PC-3 (cell line): ENCODE measurements around the gene ACTL7A. TPM values are rescaled to one million over a fixed set of nuclear protein-coding genes. Genes with fewer than 3 reads are reported as not detected.

Experiments used
- ATAC-seq: fragments of 200-7000 bp; cut with Tn5 transposase; 2 replicates; pipeline ENCODE4 v1.9.1; 2020; ENCODE audit warnings: mild to moderate bottlenecking, moderate library complexity
- BruUV-seq: library from RNA; stranded (reverse); fragments of 400-500 nt; replicated peaks from 2 replicates; lab custom pipeline; 2021; lab: Mats Ljungman, UMichigan
- CTCF ChIA-PET: fragments of 300-600 bp; sonication (Branson Sonifier 250); formaldehyde crosslinking; loops from one replicate; lab custom pipeline; 2022; ENCODE audit warnings: antibody characterized with exemption; lab: Charles Lee
- POLR2A ChIA-PET: fragments of 300-600 bp; sonication (Branson Sonifier 250); formaldehyde crosslinking; loops from one replicate; lab custom pipeline; 2022; ENCODE audit warnings: antibody characterized with exemption; ENCODE audit not compliant: unreplicated experiment; lab: Charles Lee
- DNase-seq: peaks from one replicate; pipeline ENCODE4 v3.0.0-alpha.2; 2015
- H2AFZ ChIP-seq: fragments of 300-600 bp; sonication (generic); 2 replicates; pipeline ENCODE4 v1.6.0; 2016; ENCODE audit warnings: antibody characterized with exemption, low read length
- H3F3A ChIP-seq: fragments of 300-600 bp; sonication (generic); one replicate; pipeline ENCODE4 v1.6.0; 2017; ENCODE audit warnings: antibody characterized with exemption, low read length, control low read depth, mild to moderate bottlenecking; ENCODE audit not compliant: unreplicated experiment
- H3K27ac ChIP-seq: fragments of 300-600 bp; sonication (generic); 2 replicates; pipeline ENCODE4 v1.5.1; 2016; ENCODE audit warnings: mild to moderate bottlenecking, low read length
- H3K27me3 ChIP-seq: fragments of 300-600 bp; sonication (generic); 2 replicates; pipeline ENCODE4 v1.6.1; 2016; ENCODE audit warnings: low read length, mixed read lengths
- H3K36me3 ChIP-seq: fragments of 300-600 bp; sonication (generic); 2 replicates; pipeline ENCODE4 v1.6.1; 2016; ENCODE audit warnings: low read depth, mixed run types, low read length, mixed read lengths
- H3K4me1 ChIP-seq: fragments of 300-600 bp; sonication (generic); 2 replicates; pipeline ENCODE4 v1.5.1; 2016; ENCODE audit warnings: low read length; ENCODE audit not compliant: insufficient read depth
- H3K4me2 ChIP-seq: fragments of 300-600 bp; sonication (generic); 2 replicates; pipeline ENCODE4 v1.6.0; 2016; ENCODE audit warnings: low read length
- H3K4me3 ChIP-seq: fragments of 300-600 bp; sonication (generic); 2 replicates; pipeline ENCODE4 v1.5.1; 2016; ENCODE audit warnings: mild to moderate bottlenecking, low read length, mixed read lengths
- H3K79me2 ChIP-seq: fragments of 300-600 bp; sonication (generic); 2 replicates; pipeline ENCODE4 v1.6.1; 2017; ENCODE audit warnings: low read length, mixed read lengths
- H3K9ac ChIP-seq: fragments of 300-600 bp; sonication (generic); 2 replicates; pipeline ENCODE4 v1.6.0; 2016; ENCODE audit warnings: mild to moderate bottlenecking, low read length
- H3K9me2 ChIP-seq: fragments of 300-600 bp; sonication (generic); replicated peaks from 2 replicates; pipeline ENCODE4 v1.6.1; 2016; ENCODE audit warnings: mixed run types, low read length, mixed read lengths
- H3K9me3 ChIP-seq: fragments of 300-600 bp; sonication (generic); 2 replicates; pipeline ENCODE4 v1.6.1; 2016; ENCODE audit warnings: low read length, mixed read lengths
- H4K20me1 ChIP-seq: fragments of 300-600 bp; sonication (generic); 2 replicates; pipeline ENCODE4 v1.6.1; 2016; ENCODE audit warnings: low read length, mixed read lengths
- EZH2 ChIP-seq: fragments of 300-600 bp; sonication (generic); IDR thresholded peaks from one replicate; pipeline ENCODE4 v1.6.1; 2017; ENCODE audit warnings: antibody characterized with exemption, mild to moderate bottlenecking, low read length; ENCODE audit not compliant: unreplicated experiment
- EZH2phosphoT487 ChIP-seq: fragments of 300-600 bp; sonication (generic); IDR thresholded peaks from 2 replicates; pipeline ENCODE4 v1.6.1; 2018; ENCODE audit warnings: mild to moderate bottlenecking, antibody characterized with exemption, low read length, borderline replicate concordance
- intact Hi-C: fragments of 100-400 bp; cut with micrococcal nuclease; formaldehyde crosslinking; loops from 2 replicates; pipeline ENCODE4 v1.9.0; 2023
- total RNA-seq: library from RNA; depleted of rRNA; stranded (reverse); fragments of >200 nt; gene quantifications from 2 replicates; pipeline ENCODE4 v1.2.3, GENCODE V29; 2014
- TF ChIP-seq, protein P1 (sequence below): fragments of 300-600 bp; sonication (generic); conservative IDR thresholded peaks from 2 replicates; pipeline ENCODE4 v1.5.1; 2017; ENCODE audit warnings: antibody characterized with exemption, low read depth, mild to moderate bottlenecking, low read length

Gene ACTL7A
- total RNA-seq, 1 experiment from 2014 or later = not detected

DNA sequence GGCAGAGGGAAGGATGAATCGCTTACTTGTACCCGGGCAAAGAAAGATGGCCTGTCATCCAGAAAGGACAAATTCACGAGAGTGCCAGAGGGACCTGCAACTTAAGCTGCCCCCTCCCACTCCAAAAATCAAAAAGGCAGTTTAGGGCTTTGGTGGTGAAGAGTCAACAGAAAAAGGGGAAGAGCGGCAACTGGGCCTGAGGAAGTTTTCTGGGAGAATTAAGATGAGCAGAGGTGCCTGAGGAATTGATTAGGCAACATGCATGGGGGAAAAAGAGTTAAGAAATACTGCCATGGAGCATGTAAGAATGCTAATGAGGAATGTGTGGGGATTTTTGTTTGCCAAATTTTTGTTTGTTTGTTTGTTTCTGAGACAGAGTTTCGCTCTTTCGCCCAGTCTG, 4.5 kb upstream of the ACTL7A start:
- H3F3A ChIP-seq = no peaks in the 10 kb centered on the region
- H3K4me3 ChIP-seq = no peak overlapping the region
- H3K79me2 ChIP-seq = no peaks in the 10 kb centered on the region
- H3K4me2 ChIP-seq = no peak overlapping the region
- no peak overlapping the region for H3K27ac ChIP-seq
- ATAC-seq = no peak
- no peak for DNase-seq
- POLR2A ChIA-PET = no interaction called here
- BruUV-seq = no TSS peak
- no peak overlapping the region for H3K9ac ChIP-seq
- intact Hi-C loops = no loop called here
- no peaks in the 10 kb centered on the region for H3K9me2 ChIP-seq
- no peaks in the 10 kb centered on the region for H3K9me3 ChIP-seq
- no peak for TF ChIP-seq EZH2phosphoT487
- TF ChIP-seq, protein P1, sequence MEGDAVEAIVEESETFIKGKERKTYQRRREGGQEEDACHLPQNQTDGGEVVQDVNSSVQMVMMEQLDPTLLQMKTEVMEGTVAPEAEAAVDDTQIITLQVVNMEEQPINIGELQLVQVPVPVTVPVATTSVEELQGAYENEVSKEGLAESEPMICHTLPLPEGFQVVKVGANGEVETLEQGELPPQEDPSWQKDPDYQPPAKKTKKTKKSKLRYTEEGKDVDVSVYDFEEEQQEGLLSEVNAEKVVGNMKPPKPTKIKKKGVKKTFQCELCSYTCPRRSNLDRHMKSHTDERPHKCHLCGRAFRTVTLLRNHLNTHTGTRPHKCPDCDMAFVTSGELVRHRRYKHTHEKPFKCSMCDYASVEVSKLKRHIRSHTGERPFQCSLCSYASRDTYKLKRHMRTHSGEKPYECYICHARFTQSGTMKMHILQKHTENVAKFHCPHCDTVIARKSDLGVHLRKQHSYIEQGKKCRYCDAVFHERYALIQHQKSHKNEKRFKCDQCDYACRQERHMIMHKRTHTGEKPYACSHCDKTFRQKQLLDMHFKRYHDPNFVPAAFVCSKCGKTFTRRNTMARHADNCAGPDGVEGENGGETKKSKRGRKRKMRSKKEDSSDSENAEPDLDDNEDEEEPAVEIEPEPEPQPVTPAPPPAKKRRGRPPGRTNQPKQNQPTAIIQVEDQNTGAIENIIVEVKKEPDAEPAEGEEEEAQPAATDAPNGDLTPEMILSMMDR = no peak
- no peak for TF ChIP-seq EZH2
- no peaks in the 10 kb centered on the region for H3K36me3 ChIP-seq
- H3K4me1 ChIP-seq = no peaks in the 10 kb centered on the region
- H2AFZ ChIP-seq = no peak overlapping the region
- CTCF ChIA-PET = no interaction called here
- H4K20me1 ChIP-seq = no peaks in the 10 kb centered on the region
- no peaks in the 10 kb centered on the region for H3K27me3 ChIP-seq

DNA sequence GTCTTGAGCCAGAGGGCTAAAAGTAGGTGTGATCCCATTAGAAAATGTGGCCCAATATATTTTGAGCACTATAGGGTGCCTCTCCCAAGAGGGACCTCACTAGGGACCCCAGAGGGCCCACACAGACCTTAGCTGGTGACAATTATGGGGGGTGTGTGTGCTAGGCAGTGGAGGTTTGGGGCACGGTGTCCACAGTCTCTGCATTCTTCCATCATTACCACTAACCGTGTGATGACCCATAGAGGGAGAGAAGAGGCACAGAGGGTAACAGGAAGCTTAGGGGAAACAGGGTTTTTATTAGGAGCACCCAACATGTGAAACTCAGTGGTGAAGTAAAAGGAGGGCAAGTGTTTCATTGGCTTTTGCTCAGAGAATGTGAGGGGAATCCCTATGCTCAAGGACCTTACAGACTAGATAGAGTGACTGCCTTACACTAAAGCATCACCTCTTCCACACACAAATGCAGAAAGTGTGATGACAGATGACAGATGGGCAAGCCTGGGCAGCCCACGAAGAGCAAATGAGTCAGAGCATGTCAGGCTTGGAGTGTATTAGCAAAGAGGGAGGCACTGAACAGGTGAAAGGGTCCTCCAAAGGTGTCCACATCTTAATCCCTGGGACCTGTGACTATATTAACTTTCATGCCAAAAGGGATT, 2.5 kb upstream of the ACTL7A start:
- no peaks in the 10 kb centered on the region for H3K9me3 ChIP-seq
- no peak overlapping the region for H3K27ac ChIP-seq
- no peak overlapping the region for H3K9ac ChIP-seq
- no peaks in the 10 kb centered on the region for H3K79me2 ChIP-seq
- no peak overlapping the region for H3K4me2 ChIP-seq
- no peak for DNase-seq
- intact Hi-C loops = no loop called here
- no TSS peak for BruUV-seq
- no peaks in the 10 kb centered on the region for H3K27me3 ChIP-seq
- no peaks in the 10 kb centered on the region for H3K4me1 ChIP-seq
- no peak overlapping the region for H3K4me3 ChIP-seq
- no peak for ATAC-seq
- H3K36me3 ChIP-seq = no peaks in the 10 kb centered on the region
- no peaks in the 10 kb centered on the region for H3F3A ChIP-seq
- POLR2A ChIA-PET = no interaction called here
- CTCF ChIA-PET = no interaction called here
- TF ChIP-seq EZH2 = no peak
- TF ChIP-seq EZH2phosphoT487 = no peak
- TF ChIP-seq, protein P1 = no peak
- H4K20me1 ChIP-seq = no peaks in the 10 kb centered on the region
- no peak overlapping the region for H2AFZ ChIP-seq
- no peaks in the 10 kb centered on the region for H3K9me2 ChIP-seq

- CTCF ChIA-PET = no interaction called here
- Histone ChIP-seq H3K79me2 (no peaks in the 10 kb centered on the region), H3F3A (no peaks in the 10 kb centered on the region), H3K27ac (no peak overlapping the region), H3K9ac (no peak overlapping the region), H3K4me3 (no peak overlapping the region), H3K9me3 (no peaks in the 10 kb centered on the region), H4K20me1 (no peaks in the 10 kb centered on the region), H3K36me3 (no peaks in the 10 kb centered on the region), H2AFZ (no peak overlapping the region), H3K4me2 (no peak overlapping the region), H3K4me1 (no peaks in the 10 kb centered on the region), H3K9me2 (no peaks in the 10 kb centered on the region), H3K27me3 (no peaks in the 10 kb centered on the region)
- TF ChIP-seq EZH2phosphoT487 (no peak), EZH2 (no peak)
- TF ChIP-seq, protein P1 = no peak
- intact Hi-C loops = no loop called here
- BruUV-seq = no TSS peak
- ATAC-seq (no peak), DNase-seq (no peak)
- POLR2A ChIA-PET = no interaction called here
Observed at GRCh38 chr9:108860354-108860753, 1.7 kb upstream of the ACTL7A start.
